ENCODE measurements around the gene CLEC4E.
"Not testable (repeated sequence)": the region's sequence is repeated elsewhere in the genome, so short reads cannot be mapped to it uniquely, and the experiment has no call there.

The CLEC4E gene, protein sequence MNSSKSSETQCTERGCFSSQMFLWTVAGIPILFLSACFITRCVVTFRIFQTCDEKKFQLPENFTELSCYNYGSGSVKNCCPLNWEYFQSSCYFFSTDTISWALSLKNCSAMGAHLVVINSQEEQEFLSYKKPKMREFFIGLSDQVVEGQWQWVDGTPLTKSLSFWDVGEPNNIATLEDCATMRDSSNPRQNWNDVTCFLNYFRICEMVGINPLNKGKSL

DNA sequence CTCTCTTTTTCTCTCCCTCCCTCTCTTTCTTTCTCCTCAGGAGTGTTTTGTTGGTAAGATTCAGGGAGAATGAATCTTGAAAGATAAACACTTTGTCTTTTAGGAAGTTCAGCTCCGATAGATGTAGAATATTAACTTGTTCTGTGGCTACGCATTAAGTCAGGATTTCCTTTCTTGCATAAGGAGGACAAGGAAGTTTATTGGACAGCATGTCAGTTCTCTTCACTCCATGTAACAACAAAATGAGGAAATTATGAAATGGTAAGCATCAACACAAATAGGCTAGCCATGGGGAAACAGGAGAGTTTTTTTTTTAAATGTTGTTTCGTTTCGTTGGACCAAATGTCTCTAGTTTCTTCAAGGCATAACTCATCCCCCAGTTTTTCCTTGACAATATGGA is at the start of gene CLEC4E:
Gene CLEC4E, minus strand, starts transcription at position 75 of the 400 bp plus-strand sequence. CDS start 108 bp downstream, outside the sequence.
- not testable (repeated sequence) for DNase-seq (ENCODE audit: low read depth in 2 of 2)

DNA sequence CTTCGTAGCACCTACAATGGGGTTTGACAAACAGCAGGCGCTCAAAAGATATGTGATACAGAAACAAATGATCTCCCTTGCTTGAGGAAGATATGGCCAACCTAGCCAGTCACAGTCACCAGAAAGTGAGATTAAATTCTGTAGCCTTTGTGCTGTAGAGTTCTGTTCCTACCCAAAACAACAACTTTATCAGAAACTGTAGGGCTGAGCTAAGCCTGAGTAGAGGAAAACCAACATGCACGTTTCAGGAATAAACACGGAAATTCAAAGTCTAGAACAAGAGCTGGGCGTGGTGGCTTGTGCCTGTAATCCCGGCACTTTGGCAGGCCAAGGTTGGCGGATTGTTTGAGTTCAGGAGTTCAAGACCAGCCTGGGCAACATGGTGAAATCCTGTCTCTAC is 49.0 kb upstream of the CLEC4E start:
- DNase-seq (ENCODE audit: low read depth in 2 of 2) = no peak

GRCh38 chr12:8584478-8584877 is 43.8 kb upstream of the CLEC4E start:
- DNase-seq (ENCODE audit: low read depth in 2 of 2) = not testable (repeated sequence)

- DNase-seq (ENCODE audit: low read depth in 2 of 2) = no peak
Observed at GRCh38 chr12:8584004-8584403, 43.3 kb upstream of the CLEC4E start.

DNA sequence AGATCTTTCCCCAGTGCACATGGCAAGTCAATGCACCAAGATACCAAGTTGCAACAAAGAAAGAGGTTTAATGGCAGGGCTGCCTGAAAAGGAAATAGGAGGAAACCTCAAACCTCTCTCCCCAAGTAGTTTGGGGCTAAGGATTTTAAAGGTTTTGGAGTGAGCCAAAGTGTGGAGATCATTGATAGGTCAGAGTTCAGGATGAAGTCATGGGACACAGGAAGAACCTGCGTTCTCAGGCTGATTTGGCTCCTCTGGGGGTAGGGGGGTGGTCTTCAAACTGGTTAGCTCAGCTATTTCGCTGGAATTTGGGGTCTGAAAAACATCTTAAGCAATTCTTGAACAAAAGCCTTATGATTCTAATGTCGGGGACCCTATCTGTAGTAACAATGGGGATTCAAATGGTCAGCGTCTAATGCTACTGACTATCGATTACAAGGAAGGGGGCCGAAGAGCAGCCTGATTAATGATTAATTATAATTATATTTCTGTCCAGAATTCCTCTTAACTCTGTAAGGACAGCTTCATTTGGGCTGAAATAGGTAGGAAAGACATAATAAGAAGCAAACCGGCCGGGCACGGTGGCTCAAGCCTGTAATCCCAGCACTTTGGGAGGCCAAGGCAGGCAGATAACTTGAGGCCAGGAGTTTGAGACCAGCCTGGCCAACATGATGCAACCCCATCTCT is 40.5 kb upstream of the CLEC4E start:
- DNase-seq (ENCODE audit: low read depth in 2 of 2) = no peak

GRCh38 chr12:8577879-8578278 is 37.2 kb upstream of the CLEC4E start:
- no peak for DNase-seq (ENCODE audit: low read depth in 2 of 2)

- DNase-seq (ENCODE audit: low read depth in 2 of 2) = no peak
Observed at GRCh38 chr12:8572507-8572906, 31.8 kb upstream of the CLEC4E start.

GRCh38 chr12:8566525-8566924 is 25.8 kb upstream of the CLEC4E start:
- no peak for DNase-seq (ENCODE audit: low read depth in 2 of 2)

GRCh38 chr12:8566052-8566451 is 25.3 kb upstream of the CLEC4E start:
- not testable (repeated sequence) for DNase-seq (ENCODE audit: low read depth in 2 of 2)

GRCh38 chr12:8564656-8565055 is 24.0 kb upstream of the CLEC4E start:
- DNase-seq (ENCODE audit: low read depth in 2 of 2) = no peak

- DNase-seq (ENCODE audit: low read depth in 2 of 2) = no peak
Observed at GRCh38 chr12:8563356-8563755, 22.7 kb upstream of the CLEC4E start.

GRCh38 chr12:8562310-8562709 is 21.6 kb upstream of the CLEC4E start:
- no peak for DNase-seq (ENCODE audit: low read depth in 2 of 2)

- no peak for DNase-seq (ENCODE audit: low read depth in 2 of 2)
Observed at GRCh38 chr12:8561011-8561410, 20.3 kb upstream of the CLEC4E start.

GRCh38 chr12:8559676-8560075 is 19.0 kb upstream of the CLEC4E start:
- no peak for DNase-seq (ENCODE audit: low read depth in 2 of 2)

DNA sequence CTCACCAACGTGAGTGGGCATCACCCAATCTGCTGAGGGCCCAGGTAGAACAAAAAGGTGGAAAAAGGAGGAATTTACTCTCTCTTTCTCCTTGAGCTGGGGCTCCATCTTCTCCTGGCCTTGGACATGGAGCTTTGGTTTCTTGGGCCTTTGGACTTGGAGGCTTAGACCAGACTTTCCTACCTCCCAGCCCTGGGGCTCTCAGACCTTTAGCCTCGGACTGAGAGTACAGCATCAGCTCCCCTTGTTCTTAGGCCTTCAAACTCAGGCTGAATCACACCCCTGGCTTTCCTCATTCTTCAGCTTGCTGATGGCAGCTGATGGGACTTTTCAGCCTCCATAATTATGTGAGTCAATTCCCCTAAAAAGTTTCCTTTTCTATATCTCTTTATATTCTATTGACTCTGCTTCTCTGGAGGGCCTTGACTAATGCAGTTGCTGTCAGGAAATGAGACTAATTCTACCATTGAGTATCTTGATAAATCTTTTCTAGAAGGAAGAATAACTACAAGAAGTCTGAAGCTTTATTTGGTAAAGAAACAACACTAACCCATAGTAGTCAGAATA is 15.9 kb upstream of the CLEC4E start:
- DNase-seq (ENCODE audit: low read depth in 2 of 2) = no peak

DNA sequence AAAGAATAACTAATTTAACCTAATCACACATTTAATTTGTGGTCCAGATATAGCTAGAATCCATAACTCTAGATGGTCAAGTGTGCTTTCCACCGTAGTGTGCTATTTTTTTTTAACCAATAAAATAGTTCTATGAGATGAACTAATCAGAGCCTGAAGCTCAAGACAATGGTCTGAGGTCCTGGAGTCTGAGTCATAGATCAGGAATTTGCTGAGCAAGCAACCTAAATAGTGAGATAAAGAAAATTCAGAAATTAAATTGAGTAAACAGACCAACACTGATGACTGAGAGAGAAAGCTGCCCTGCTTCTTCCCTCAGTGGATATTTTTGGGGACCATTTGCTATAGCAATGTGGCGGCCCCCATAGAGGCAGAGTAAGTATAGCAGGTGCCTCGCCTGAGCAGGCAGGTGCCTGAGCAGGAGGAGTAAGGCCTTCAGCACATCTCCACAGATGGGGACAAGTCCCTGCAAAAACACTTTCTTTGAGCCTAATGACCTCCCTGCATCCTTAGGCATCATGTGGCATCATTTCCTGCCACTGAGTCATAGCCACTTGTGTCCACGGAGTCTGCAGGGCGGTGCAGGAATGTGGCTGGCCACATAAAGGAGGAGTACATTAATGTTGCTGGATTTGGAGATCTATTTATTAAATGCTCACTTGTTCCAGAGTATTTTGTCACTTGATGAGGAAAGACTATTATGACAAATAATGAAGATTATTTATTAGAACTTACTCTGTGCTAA is 13.9 kb upstream of the CLEC4E start:
- no peak for DNase-seq (ENCODE audit: low read depth in 2 of 2)

GRCh38 chr12:8553088-8553627 is 12.5 kb upstream of the CLEC4E start:
- DNase-seq (ENCODE audit: low read depth in 2 of 2) = no peak

GRCh38 chr12:8549381-8549780 is 8.7 kb upstream of the CLEC4E start:
- no peak for DNase-seq (ENCODE audit: low read depth in 2 of 2)

GRCh38 chr12:8548192-8548591 is 7.5 kb upstream of the CLEC4E start:
- no peak for DNase-seq (ENCODE audit: low read depth in 2 of 2)

DNA sequence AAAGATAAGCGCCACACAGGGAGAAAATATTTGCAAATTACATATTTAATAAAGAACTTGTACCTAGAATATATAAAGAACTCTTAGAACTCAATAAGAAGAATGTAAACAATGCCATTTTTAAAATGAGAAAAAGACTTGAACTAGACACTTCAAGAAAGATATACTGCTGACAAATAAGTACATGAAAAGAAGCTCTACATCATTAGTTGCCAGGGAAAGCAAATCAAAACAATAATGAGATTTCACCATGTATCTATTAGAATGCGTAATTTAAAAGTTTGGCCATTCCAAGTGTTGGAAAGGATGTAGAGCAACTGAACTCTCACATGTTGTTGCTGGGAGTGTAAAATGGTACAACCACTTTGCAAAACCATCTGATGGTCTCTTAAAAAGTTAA is 6.9 kb upstream of the CLEC4E start:
- DNase-seq (ENCODE audit: low read depth in 2 of 2) = no peak

- DNase-seq (ENCODE audit: low read depth in 2 of 2) = no peak
Observed at GRCh38 chr12:8546591-8546990, 5.9 kb upstream of the CLEC4E start.

DNA sequence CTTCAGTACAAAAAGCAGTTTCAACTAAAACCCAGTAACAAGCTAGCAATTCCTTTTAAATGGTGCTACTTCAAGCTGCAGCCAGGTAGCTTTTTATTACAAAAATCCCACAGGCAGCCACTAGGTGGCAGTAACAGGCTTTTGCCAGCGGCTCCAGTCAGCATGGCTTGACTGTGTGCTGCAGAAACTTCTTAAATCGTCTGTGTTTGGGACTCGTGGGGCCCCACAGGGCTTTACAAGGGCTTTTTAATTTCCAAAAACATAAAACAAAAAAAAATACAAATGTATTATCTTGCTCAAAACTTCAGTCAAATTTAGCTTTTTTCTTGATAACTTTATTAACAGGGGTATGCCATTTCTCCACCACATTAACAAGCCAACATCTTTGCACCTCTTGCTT is 3.6 kb upstream of the CLEC4E start:
- DNase-seq (ENCODE audit: low read depth in 2 of 2) = peak; percentile 45 to 59
